GM18873 (cell line): ENCODE results near the gene CST11.

ENCODE experiments used
- ATAC-seq: cut with Tn5 transposase; IDR thresholded peaks from one replicate; pipeline ENCODE4 v1.9.1; 2021; ENCODE audit warnings: mild to moderate bottlenecking, moderate library complexity, moderate number of reproducible peaks; ENCODE audit not compliant: unreplicated experiment, low FRiP score

CST11 gene

DNA sequence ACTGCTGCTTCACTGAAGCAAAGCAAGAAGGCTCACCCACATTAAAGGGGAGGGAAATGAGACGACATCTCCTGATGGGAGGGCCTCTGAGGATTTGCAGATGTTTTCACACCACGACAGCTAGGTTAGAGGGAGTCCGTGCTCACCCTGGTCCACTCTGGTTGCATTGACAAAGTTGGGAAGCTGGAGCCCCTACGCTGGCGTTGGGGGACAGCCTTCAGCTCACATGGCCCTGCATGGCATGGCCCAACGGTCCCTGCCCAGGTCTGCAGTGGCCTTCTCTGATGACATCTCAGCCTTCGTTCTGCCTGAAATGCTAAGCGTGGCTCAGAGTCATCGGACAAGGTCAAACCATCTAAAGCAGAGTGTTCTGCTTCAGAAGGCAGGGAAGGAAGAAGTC, 27.5 kb downstream of the CST11 start:
- no peak for ATAC-seq

DNA sequence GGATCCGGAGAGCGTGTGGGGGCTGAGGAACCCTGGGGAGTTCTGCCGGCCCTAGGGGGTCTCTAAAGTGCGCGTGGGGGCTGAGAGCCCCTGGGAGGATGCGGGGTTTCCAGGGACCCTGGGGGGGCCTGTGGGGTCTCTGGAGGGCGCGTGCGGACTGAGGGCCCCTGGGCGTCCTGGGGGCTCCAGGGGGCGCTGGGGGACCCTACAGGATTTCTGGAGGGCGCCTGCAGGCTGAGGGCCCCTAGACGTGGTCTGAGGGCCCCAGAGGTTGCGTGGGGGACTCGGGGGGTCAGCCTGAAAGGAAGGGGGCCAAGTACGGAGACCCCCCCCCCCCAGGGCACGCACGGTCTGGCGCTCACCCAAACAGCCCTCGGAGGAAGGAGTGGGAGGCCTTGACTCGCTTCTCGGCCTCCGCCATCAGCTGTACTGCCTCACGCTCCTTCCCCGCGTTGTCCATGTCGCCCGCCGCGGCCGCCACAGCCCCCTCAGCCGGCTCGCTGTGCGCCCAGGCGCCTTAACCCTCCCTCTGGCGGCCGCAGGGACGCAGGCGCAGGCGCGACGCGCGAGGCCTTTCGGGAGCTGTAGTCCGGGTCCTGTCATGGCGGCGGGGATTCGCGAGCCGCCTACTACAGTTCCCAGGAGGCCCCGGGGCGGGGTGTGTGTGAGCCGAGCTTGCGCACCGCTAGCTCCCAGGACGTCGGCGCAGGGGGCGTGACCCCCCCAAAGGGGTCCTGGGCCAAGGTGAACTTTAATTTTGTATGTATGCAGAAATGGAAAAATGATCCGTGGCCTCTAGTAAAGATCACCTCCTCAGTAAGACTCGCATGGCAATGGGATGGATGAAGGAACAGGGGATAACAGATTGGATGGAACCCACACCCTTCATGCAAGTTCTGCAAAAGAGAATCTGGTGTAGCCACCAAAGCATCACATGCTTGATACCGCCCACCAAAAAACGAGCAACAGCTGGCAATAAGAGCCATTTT, 31.4 kb downstream of the CST11 start, which contains the start of gene NAPB:
NAPB (minus strand) TSS at position 546 of the 989 bp plus-strand sequence; CDS start at position 460, 86 bp downstream.
- ATAC-seq = peak; percentile 96

DNA sequence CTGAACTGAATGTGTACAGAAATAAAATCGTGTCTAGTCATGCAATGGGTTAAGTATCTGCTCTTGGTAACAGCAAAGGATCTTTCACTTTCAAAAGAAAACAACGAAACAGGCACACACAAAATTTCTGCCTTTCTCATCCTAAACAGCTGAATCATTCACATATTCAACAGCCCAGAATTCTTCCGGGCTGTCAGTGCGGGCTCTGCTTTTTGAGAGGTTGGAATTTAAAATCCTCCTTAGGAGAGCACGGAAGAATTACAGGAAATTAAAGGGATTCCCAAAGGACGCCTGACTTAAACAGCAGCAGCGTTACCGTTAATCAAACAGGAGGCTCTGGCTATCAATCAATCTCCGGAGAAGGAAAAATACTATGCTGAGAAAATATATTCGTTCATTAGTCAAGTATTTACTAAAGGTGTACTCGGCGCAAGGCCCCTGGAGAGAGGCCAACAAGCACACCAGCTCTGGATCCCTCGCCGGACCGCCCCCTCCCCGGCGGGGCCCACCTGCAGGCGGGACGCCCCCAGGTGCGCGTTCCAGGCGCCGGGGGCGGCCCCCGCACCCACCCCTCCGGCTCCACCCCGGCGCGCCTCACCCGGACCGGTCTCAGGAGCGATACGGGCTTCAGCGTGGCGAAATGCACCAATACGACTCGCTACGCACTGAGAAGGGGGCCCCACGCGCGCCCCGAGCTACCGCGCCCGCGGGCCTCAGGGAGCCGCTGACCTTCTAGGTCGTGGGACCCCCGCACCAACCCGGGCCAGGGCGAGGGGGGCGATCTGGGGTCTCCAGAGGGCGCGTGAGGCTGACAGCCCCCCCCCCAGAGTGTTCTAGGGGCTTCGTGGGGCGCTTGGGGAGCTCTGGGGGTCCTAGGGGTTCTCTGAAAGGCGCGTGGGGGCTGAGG, 32.4 kb downstream of the CST11 start:
- no peak for ATAC-seq

DNA sequence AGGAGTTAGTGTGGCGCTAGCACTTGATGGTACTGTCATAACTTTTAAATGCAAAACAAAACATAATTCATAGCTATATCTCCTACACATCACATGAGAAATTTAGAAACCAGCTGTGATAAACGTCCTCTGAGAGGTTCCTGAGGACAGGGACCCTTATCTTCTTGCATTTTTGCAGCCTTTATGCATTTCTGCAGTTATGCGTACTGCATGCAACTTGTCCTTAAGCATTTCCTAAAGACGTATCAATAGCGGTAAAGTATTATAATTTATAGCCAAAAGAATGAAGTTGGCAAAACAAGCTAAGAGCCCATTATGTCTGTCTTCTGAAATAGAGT, 33.0 kb downstream of the CST11 start:
- ATAC-seq = no peak

DNA sequence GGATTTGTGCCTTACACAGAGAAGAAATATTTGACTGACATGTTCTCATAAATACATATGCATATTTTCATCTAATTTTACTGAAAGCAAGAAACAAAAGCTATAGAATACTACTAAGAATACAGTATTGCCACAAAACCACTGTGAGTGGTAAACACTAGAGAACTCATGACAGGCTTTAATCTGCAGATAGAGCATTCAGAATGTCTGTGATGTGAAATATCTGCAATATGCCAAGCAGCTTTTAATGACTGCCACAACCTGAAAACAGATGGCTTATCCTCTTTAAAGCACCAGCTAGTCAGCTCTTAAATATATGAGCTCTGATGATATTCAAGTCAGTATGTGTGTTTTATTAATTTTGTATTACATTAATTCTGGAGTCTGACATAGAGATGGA, 34.8 kb downstream of the CST11 start:
- no peak for ATAC-seq

DNA sequence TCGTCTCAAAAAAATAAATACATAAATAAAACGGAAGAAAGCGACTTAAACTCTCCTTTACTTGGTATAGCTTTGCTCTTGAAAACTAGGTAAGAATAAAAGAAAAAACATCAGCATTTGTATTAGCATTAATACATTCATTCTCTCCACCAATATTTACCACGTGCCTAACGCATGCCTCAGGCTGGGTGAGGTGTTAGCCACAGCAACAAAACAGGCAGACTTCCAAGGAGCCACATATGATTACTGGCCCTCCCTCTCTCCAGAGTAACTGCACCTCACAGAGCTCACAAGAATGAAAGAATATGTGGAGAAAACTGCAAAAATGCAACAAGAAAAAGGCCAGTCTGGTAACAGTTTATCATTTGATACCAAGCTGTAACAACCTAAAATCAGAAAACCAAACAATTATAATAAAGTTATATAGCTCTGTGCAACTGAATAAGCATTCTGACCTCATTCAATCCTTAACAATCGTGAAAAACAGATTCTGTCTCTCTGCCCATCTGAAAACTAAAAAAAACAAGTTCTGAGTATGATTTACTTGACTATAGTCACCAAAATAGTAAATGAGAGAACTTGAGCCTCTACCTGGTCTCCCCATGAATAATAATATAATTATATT, 36.6 kb downstream of the CST11 start:
- ATAC-seq = no peak

DNA sequence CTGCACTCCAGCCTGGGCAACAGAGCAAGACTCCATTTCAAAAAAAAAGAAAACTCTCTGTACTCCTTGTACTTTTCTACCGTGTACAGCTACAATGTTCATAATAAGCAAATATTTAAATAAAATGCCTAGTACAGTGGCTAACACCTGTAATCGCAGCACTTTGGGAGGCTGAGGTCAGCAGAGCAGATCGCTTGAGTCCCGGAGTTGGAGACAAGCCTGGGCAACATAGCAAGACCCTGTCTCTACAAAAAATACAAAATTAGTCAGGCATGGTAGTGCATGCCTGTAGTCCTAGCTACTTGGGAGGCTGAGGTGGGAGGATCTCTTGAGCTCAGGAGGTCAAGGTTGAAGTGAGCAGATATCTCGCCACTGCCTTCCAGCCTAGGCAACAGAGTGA, 37.1 kb downstream of the CST11 start:
- no peak for ATAC-seq

DNA sequence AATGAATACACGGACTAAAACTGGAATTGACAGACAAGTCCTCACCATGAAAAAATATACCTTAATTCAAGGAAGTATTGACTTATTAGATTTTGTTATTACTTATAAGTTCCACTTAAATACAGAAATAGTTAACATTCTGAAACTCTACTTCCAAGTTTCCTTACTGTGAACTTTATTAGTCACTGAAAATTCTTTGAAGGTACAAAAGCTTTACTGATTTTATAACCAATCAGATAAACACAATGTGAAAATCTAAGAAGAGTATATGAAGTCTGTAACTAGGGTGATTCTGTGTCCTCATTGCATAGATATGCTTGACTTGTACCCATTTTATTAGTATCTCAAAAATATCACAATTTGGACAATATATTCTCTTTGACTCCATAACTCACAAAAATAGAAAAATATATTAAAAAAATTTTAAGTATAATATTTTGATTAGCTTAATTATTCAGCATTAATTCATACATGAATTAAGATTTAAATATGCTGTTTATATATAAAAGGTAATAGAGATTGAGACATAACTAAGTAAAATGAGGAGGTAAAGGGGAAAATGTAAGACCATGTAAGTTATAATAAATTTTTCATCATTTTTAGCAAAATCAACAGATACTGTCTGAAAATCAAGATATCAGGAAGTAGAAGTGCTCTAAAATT, 38.0 kb downstream of the CST11 start:
- no peak for ATAC-seq

DNA sequence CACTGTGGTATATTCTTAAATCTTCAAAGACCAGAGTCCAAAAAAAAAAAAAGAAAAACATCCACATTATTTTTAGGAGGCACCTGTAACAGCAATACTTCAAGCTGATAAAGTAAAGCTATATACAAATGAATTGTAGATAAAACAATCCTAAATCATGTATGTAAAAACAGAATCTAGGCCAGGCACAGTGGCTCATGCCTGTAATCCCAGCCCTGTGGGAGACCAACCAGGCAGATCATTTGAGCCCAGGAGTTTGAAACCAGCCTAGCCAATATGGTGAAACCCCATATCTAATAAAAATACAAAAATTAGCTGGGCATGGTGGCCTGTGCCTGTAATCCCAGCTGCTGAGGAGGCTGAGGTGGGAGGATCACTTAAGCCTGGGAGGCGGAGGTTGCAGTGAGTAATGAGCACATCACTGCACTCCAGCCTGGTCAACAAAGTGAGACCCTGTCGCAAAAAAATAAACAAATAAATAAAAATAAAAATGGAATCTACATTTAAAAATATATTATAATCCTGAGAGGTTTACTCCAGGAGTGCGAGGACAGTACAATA, 38.7 kb downstream of the CST11 start:
- no peak for ATAC-seq

DNA sequence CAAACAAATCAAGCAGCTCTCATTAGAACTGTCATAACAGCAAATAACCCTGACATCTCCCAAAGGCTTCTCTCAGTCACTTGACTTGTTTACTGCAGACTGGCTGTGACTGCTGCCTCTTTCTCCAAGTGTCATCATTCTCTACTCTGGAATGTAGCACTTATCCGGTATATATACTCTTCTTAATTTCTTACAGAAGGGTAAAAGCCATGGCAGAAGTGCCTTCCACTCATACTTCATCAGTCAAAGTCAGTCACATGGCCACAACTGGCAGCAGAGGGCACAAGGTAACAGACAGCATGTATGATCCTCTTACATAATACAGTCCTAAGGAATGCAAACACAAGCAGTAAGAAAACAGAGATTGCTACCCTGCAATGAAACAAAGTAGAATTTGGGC, 40.6 kb downstream of the CST11 start:
- ATAC-seq = no peak

DNA sequence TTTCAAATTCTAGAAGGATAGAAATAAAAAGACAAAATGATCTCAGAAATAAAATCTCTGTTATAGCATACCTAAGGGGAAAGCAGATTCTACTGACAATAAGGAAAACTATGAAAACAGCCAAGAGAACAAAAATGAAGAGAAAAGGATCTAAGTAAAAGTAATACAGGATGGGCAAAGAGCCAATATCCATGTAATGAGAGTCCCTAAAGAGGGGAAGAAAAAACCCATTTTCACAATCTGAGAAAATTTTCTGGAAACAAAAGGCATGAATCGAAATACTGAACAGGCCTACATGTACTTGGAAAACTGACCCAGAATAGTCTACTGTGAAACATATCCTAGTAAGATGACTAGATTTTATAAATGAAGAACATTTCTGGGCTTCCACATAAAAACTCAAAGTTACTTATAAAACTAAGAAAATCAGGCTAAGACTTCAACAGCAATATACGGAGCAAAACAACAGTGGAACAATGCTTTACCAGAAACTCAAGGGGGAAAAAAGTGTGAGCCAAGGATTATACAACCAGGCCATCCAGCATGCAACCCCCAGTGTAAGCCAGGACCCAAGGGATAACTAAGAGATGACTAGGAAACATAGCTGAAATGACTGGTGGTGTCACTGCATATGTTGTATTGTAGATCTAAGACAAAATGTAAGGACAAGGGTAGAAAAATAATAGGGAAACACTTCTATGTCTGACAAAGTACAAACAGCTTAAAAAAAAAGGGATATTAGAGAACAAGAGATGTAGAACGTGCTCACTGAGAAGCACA, 41.6 kb downstream of the CST11 start:
- ATAC-seq = no peak

DNA sequence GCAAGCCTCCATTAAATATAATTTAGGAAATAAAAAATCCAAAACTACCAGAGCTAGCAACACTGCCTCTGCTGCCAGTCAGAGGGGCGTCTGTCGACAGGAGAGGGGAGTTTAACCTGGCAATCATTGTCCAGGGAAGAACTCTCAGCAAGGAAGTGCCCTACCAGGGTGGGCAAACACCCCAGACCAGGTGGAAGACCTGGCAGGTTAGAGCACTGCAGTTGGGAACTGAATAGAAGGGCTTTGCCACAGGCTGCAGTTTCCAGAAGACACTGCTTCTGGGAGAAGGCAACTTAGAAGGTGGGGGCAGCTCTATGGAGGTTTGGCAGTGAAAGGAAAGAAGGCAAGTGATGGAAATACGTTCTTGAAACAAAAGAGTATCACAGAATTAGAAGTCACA, 42.9 kb downstream of the CST11 start:
- ATAC-seq = no peak

DNA sequence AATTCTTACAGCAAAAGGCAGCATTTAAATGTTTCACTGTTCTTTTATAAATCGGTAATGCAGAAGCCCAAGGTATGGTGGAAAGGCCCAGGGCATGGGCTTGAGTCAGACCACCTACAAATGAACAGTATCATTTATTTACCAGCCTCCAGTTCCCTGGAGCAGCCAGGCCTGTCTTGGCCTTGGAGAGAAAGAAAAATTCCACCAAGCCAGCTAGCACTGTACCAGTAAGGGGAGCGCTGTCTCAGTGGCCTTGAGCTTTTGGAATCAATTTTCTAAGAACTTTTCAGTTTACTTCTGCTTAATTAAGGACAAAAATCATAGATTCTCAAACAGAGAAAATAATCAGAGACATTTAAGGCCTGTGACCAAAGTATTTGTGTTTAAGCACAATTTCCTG, 43.7 kb downstream of the CST11 start:
- ATAC-seq = no peak

DNA sequence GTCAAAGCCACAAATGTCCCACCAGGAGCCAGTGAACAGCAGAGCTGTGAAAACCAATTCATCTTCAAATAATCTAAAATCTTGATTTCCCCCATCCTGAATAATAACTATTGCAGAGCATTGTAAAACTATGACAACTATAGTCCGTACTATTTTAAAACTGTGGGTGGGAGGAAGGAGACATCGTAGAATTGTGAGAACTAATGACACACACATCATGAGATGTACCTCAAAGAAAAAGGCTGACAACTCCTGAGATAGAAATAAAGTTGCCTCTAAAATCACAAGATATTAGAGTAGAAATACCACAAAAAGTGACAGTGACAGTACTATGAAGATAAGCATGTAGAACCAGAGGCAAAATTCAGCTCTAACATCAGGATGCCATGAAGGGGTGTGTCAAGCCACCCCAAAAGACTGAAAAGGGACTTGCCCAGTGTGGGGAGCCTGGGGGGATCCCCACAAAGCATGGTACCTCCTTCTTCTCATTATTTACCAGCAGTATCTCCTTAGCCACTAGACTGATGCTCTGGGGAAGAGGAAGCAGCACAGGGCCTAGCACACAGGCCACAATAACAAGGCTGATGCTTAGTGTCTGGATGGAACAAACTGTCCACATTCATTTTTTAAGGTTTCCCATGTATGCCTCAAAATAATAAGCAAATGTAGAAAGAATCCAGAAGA, 44.8 kb downstream of the CST11 start:
- ATAC-seq = peak; percentile 70

DNA sequence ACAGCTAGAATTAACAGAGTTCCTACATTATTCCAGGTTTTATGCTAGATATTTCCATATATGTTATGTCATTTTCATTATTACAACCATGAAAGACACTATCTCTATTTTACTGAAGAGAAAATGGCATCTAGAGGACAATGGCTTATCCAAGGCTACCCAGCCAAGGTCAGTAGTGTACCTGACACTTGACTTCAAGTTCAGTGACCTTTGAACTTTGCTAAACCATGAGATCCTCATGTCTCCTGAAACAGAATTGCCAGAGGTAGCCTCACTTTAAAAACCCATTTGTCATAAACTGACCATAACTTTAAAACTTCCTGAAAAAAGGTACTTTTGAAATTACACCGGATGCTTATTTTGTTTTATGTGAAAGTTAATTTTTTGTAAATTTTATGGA, 45.8 kb downstream of the CST11 start:
- no peak for ATAC-seq

DNA sequence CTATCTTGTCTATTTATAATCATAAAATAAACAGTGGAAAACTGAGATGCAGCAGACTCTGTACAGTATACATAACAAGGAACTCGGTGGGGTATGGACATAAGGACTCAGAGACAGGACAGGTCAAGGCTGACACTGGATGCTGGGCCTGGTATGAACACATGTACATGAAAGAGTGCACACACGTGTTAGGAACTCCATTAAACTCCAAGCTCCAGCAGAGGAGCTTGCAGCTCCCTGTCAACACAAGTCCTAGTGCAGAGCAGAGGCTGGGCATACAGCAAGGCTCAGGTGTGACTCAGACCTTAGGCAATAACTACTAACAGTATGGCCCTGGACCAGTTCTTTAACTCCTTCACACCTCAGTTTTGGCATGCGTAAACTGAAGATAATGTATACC, 48.5 kb downstream of the CST11 start:
- no peak for ATAC-seq

DNA sequence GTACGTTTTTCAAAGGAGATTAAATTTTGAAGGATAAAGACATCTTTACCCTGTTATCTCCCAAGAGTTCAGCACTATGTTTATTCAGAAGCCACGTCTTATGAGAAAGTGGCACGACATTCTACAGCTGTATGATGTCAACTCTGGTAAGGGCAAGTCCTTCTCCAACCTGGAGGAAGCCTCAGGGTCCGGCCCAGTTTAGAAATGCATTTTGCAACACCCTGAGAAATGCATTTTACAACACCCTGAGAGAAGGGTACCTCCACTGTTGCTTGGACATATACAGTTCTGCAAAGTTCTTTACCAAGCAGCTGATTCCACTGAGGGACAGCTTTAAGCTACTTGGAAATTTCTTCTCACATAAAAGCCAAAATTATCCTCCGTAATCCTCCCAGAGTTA, 48.9 kb downstream of the CST11 start:
- ATAC-seq = no peak

DNA sequence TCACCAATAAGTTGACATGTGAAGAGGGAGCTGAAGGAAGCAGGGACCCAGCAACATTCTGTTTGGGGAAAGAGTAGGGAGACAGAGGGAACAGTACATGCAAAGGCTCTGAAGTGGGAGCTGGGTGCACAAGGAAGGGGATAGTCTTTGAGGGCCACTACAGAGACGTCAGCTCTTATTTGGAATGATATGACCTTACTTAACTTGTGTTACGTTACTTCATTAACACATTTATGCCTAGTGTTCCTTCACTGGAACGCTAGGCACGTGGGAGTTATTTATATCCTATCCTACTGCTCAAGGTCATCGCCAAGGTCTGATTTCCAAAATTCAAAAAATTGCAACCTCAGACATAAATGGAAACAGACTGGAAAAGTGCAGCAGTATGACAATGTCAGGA, 51.6 kb downstream of the CST11 start:
- ATAC-seq = no peak
